NCI-H146 treated with DMSO at 0.1 percent for 48 hours (cell line): ENCODE measurements around the gene CHP2.

Source experiments
- DNase-seq: peaks from one replicate; lab custom pipeline; 2025; ENCODE audit not compliant: unreplicated experiment; lab: John Stamatoyannopoulos, UW

Gene CHP2

DNA sequence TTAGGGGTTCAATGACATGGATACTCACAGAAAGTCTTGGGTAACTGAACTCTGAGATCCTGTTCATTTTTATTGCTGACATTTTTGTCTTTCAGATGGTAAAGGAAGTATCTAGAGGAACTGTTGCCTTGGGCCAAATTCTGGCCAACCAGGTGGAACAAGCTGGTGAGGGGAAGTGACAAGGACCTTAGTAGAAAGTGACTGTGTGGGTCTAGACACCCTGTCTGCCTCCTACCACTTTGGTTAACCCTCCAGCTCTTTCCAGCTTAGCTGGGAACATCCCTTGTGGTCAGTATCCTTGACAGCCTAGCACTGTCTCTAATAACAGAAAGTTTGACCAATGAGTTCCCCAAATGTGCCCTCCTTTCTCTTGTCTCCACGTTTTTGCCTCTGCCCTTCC lies 52.2 kb downstream of the CHP2 start:
- DNase-seq: no peak
